Testis (tissue), 3 donors: Measurements from ENCODE around the gene BNC2. TPM values are rescaled to one million over a fixed set of nuclear protein-coding genes. Genes with fewer than 3 reads are reported as not detected.

Source experiments
- DNase-seq: peaks from one replicate; pipeline ENCODE4 v3.0.0-alpha.2; 2019
- H3K27ac ChIP-seq, 2 donors: fragments of 200-600 bp; sonication (generic); one replicate each; pipeline ENCODE4 v1.5.1; 2019
- H3K27me3 ChIP-seq: fragments of 200-600 bp; sonication (generic); one replicate; pipeline ENCODE4 v1.5.1; 2019
- H3K36me3 ChIP-seq: fragments of 200-600 bp; sonication (generic); one replicate; pipeline ENCODE4 v1.5.1; 2017; ENCODE audit warnings: low read depth; ENCODE audit errors: missing control alignments
- H3K4me1 ChIP-seq: fragments of 200-600 bp; sonication (generic); one replicate; pipeline ENCODE4 v1.5.1; 2019
- H3K4me3 ChIP-seq, 2 donors: fragments of 200-600 bp; sonication (generic); one replicate each; pipeline ENCODE4 v1.5.1; 2017 to 2019
- H3K9me3 ChIP-seq: fragments of 200-600 bp; sonication (generic); one replicate; pipeline ENCODE4 v1.5.1; 2017
- CTCF ChIP-seq, 3 experiments: fragments of 450-650 bp in 2 of 3; fragments of 200-600 bp in 1 of 3; sonication (generic) in 1 of 3; IDR thresholded peaks; one replicate each; pipeline ENCODE4 v1.5.1; 2016 to 2019; ENCODE audit warnings: antibody characterized with exemption in 3 of 3, mild to moderate bottlenecking in 2 of 3, moderate library complexity in 1 of 3
- POLR2A ChIP-seq: fragments of 450-650 bp; IDR thresholded peaks from one replicate; pipeline ENCODE4 v1.6.1; 2017; ENCODE audit warnings: antibody characterized with exemption, mild to moderate bottlenecking, moderate library complexity
- WGBS, 2 donors: methylation state at CpG; one replicate each; pipeline ENCODE4 v1.1.5; 2018; 5-methylcytosine and 5-hydroxymethylcytosine counted together
- intact Hi-C: fragments of 100-400 bp; cut with DNase I; formaldehyde crosslinking; loops from one replicate; pipeline ENCODE4 v1.15.1; 2023; ENCODE audit warnings: low total_unique reads
- polyA plus RNA-seq: library from polyadenylated mRNA; stranded (reverse); fragments of 350-450 nt; fragmentation: Illumina TruSeq; extraction: RNeasy Lipid Tissue Mini Kit (QIAGEN cat#74804); gene quantifications from one replicate; pipeline ENCODE4 v1.2.3, GENCODE V29; 2014; ENCODE audit warnings: low read depth, low replicate concordance; ENCODE audit not compliant: insufficient read depth
- total RNA-seq, 2 donors: library from RNA; depleted of rRNA; stranded (reverse); fragments of >200 nt; gene quantifications; one replicate each; pipeline ENCODE4 v1.2.3, GENCODE V29; 2016

BNC2 gene
- total and polyA plus RNA-seq, 3 donors from 2014 or later: 14.6 to 35.2 (median 32.0) TPM

GRCh38 chr9:16427873-16428427 lies 442.5 kb downstream of the BNC2 start:
- no peaks in the 10 kb centered on the region for H3K4me1 ChIP-seq
- DNase-seq: no peak
- no peak overlapping the region for H3K27ac ChIP-seq
- WGBS, 2 donors: 92 to 93% methylated on average over 6 of the region's 6 CpGs
- TF ChIP-seq CTCF (IDR thresholded peaks at IDR 0.05): no peak
- no peak for TF ChIP-seq POLR2A
- no peaks in the 10 kb centered on the region for H3K9me3 ChIP-seq
- no peaks in the 10 kb centered on the region for H3K27me3 ChIP-seq
- no peaks in the 10 kb centered on the region for H3K36me3 ChIP-seq
- no peak overlapping the region for H3K4me3 ChIP-seq
- intact Hi-C loops: no loop called here

GRCh38 chr9:16426716-16427115 lies 443.8 kb downstream of the BNC2 start:
- intact Hi-C loops: no loop called here
- Histone ChIP-seq H3K4me1 (no peaks in the 10 kb centered on the region), H3K9me3 (no peaks in the 10 kb centered on the region), H3K4me3 (no peak overlapping the region), H3K27me3 (no peaks in the 10 kb centered on the region), H3K36me3 (no peaks in the 10 kb centered on the region), H3K27ac (no peak overlapping the region)
- 63 to 94% methylated on average over 2 of the region's 2 CpGs for WGBS, 2 donors
- DNase-seq: no peak
- TF ChIP-seq POLR2A (no peak), CTCF (IDR thresholded peaks at IDR 0.05) (no peak)

- no peak for TF ChIP-seq CTCF (IDR thresholded peaks at IDR 0.05)
- no peak for TF ChIP-seq POLR2A
- no peak for DNase-seq
- intact Hi-C loops: no loop called here
- Histone ChIP-seq H3K4me3 (no peak overlapping the region), H3K36me3 (no peaks in the 10 kb centered on the region), H3K4me1 (no peaks in the 10 kb centered on the region), H3K27me3 (no peaks in the 10 kb centered on the region), H3K27ac (no peak overlapping the region), H3K9me3 (no peaks in the 10 kb centered on the region)
- 87 to 88% methylated on average over 8 of the region's 8 CpGs for WGBS, 2 donors
Measured at GRCh38 chr9:16425562-16426231, 444.8 kb downstream of the BNC2 start.

- Histone ChIP-seq H3K36me3 (no peaks in the 10 kb centered on the region), H3K4me3 (no peak overlapping the region), H3K9me3 (no peaks in the 10 kb centered on the region), H3K27ac (no peak overlapping the region), H3K4me1 (no peaks in the 10 kb centered on the region), H3K27me3 (no peaks in the 10 kb centered on the region)
- whole genome bisulfite sequencing, 2 donors: 91 to 94% methylated on average over 5 of the region's 5 CpGs
- TF ChIP-seq CTCF (IDR thresholded peaks at IDR 0.05): no peak
- no peak for TF ChIP-seq POLR2A
- intact Hi-C loops: no loop called here
- no peak for DNase-seq
Measured at GRCh38 chr9:16422114-16422513, 448.4 kb downstream of the BNC2 start.

- Histone ChIP-seq H3K27ac (no peak overlapping the region), H3K27me3 (no peaks in the 10 kb centered on the region), H3K4me3 (no peak overlapping the region), H3K4me1 (no peaks in the 10 kb centered on the region), H3K36me3 (no peaks in the 10 kb centered on the region), H3K9me3 (no peaks in the 10 kb centered on the region)
- no peak for TF ChIP-seq POLR2A
- TF ChIP-seq CTCF (IDR thresholded peaks at IDR 0.05): no peak
- no peak for DNase-seq
- intact Hi-C loops: no loop called here
- 76 to 82% methylated on average over 7 of the region's 7 CpGs for WGBS, 2 donors
Measured at GRCh38 chr9:16421532-16421931, 448.9 kb downstream of the BNC2 start.
